EH (cell line): ENCODE measurements around the gene KCNJ5.

ENCODE experiments used
- DNase-seq: peaks from one replicate; pipeline ENCODE4 v3.0.0-alpha.2; 2015; ENCODE audit warnings: low read depth

The KCNJ5 gene

GRCh38 chr11:128956401-128957201 lies 65.4 kb downstream of the KCNJ5 start:
- DNase-seq: peak; percentile 82

- no peak for DNase-seq
Measured at GRCh38 chr11:128957202-128957482, 66.0 kb downstream of the KCNJ5 start.

- no peak for DNase-seq
Measured at GRCh38 chr11:128961645-128962044, 70.5 kb downstream of the KCNJ5 start.

GRCh38 chr11:128962896-128963295 lies 71.7 kb downstream of the KCNJ5 start:
- DNase-seq: no peak

- DNase-seq: peak; percentile 12
Measured at GRCh38 chr11:128963744-128964325, 72.7 kb downstream of the KCNJ5 start.

- DNase-seq: no peak
Measured at GRCh38 chr11:128964463-128964930, 73.3 kb downstream of the KCNJ5 start.

GRCh38 chr11:128965485-128965884 lies 74.3 kb downstream of the KCNJ5 start:
- DNase-seq: peak; percentile 11

- no peak for DNase-seq
Measured at GRCh38 chr11:128967578-128967977, 76.4 kb downstream of the KCNJ5 start.

- no peak for DNase-seq
Measured at GRCh38 chr11:128968916-128969315, 77.8 kb downstream of the KCNJ5 start.
